B cell (primary cell): ENCODE data around the gene GGA3.

Source experiments
- EZH2 ChIP-seq: IDR thresholded peaks from 2 replicates; pipeline ENCODE4 v1.6.1; 2012; ENCODE audit warnings: borderline replicate concordance, low read depth, mild to moderate bottlenecking, moderate library complexity, low read length; ENCODE audit not compliant: insufficient read depth, poor library complexity, severe bottlenecking
- TF ChIP-seq, protein P1 (sequence below): fragments of 200-600 bp; IDR thresholded peaks from one replicate; pipeline ENCODE4 v1.8.0; 2022; ENCODE audit warnings: antibody characterized with exemption, mild to moderate bottlenecking

DNA sequence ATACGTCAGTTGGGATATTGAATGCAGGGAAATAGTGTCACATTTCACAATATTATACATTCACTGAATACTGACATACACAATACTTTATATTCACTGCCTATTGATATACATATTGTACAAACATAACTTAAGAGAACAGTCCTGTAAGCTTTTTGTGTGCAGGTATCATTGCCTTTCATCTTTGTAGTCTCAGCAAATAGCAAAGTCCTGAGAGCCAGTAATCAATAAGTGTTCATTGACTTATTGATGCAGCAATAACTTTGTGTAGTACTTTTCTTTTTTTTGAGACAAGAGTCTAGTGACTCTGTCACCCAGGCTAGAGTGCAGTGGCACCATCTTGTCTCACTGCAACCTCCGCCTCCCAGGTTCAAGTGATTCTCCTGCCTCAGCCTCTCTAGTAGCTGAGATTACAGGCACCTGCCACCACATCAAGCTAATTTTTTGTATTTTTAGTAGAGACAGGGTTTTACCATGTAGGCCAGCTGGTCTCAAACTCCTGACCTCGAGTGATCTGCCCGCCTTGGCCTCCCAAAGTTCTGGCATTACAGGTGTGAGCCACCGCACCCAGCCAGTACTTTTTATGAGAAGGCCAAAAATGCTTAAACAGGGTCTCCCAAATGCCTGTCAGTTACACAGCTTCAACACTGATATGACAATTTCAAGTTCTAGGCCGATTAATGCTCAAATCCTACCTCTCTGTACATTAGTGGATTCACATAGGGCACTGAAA lies 61.4 kb downstream of the GGA3 start:
- TF ChIP-seq, protein P1, sequence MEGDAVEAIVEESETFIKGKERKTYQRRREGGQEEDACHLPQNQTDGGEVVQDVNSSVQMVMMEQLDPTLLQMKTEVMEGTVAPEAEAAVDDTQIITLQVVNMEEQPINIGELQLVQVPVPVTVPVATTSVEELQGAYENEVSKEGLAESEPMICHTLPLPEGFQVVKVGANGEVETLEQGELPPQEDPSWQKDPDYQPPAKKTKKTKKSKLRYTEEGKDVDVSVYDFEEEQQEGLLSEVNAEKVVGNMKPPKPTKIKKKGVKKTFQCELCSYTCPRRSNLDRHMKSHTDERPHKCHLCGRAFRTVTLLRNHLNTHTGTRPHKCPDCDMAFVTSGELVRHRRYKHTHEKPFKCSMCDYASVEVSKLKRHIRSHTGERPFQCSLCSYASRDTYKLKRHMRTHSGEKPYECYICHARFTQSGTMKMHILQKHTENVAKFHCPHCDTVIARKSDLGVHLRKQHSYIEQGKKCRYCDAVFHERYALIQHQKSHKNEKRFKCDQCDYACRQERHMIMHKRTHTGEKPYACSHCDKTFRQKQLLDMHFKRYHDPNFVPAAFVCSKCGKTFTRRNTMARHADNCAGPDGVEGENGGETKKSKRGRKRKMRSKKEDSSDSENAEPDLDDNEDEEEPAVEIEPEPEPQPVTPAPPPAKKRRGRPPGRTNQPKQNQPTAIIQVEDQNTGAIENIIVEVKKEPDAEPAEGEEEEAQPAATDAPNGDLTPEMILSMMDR: no peak
- TF ChIP-seq EZH2: no peak
